ENCODE data around the gene PTPRT.

DNA sequence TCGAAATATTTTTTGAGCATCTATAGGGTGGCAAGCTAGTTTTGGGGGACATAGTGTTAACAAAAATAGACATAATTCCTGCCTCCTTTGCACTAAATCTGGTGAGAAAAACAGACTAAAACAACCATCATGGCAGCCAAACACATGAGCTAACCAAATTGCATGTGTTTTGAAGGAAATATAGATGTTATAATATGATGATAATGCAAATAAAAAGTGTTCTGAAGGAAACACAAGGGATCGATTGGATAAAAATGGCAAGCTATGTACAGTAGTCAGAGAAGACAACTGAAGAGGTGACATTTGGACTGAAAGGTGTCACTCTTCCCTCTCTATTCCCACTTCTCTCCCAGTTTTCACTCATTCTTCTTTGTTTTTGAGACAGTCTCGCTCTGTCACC, 706.9 kb downstream of the PTPRT start:
- TF ChIP-seq, protein P1, sequence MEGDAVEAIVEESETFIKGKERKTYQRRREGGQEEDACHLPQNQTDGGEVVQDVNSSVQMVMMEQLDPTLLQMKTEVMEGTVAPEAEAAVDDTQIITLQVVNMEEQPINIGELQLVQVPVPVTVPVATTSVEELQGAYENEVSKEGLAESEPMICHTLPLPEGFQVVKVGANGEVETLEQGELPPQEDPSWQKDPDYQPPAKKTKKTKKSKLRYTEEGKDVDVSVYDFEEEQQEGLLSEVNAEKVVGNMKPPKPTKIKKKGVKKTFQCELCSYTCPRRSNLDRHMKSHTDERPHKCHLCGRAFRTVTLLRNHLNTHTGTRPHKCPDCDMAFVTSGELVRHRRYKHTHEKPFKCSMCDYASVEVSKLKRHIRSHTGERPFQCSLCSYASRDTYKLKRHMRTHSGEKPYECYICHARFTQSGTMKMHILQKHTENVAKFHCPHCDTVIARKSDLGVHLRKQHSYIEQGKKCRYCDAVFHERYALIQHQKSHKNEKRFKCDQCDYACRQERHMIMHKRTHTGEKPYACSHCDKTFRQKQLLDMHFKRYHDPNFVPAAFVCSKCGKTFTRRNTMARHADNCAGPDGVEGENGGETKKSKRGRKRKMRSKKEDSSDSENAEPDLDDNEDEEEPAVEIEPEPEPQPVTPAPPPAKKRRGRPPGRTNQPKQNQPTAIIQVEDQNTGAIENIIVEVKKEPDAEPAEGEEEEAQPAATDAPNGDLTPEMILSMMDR (IDR thresholded peaks at IDR 0.05): no peak
- TF ChIP-seq POLR2A (IDR thresholded peaks at IDR 0.05) (no peak), EP300 (IDR thresholded peaks at IDR 0.05; ENCODE audit: low read depth) (no peak)

Data from transverse colon (tissue), 3 donors.